ENCODE data around the gene C16orf96. TPM values are rescaled to one million over a fixed set of nuclear protein-coding genes. Genes with fewer than 3 reads are reported as not detected.

The C16orf96 gene
- 1.4 and 2.0 TPM in 2 replicates for total RNA-seq (2021)
- long read RNA-seq, partial matches to known transcripts: 0 of 1 reads
- long read RNA-seq, other reads (novel, unspliced or antisense): 1 of 1 reads

GRCh38 chr16:4556112-4556511, at the start of gene C16orf96:
Gene C16orf96 (plus strand): TSS chr16:4556340. CDS start chr16:4556490, 150 bp downstream.
- Histone ChIP-seq H3K56ac (ENCODE audit: insufficient read length, low read depth, low read length) (no peak within 1 kb of the TSS), H3K4me1 (ENCODE audit: insufficient read depth, low read length) (no peaks in the 10 kb centered on the region; the same call in 1 of the 2 replicates), H2BK5ac (ENCODE audit: insufficient read length, low read length) (no peak within 1 kb of the TSS), H3K23ac (ENCODE audit: insufficient read length, low read depth, low read length) (no peak within 1 kb of the TSS), H3K18ac (ENCODE audit: insufficient read length, low read depth, low read length) (no peak within 1 kb of the TSS), H3K23me2 (ENCODE audit: insufficient read length, low read depth, low read length, poor library complexity, severe bottlenecking) (no peaks in the 10 kb centered on the region), H3K79me1 (ENCODE audit: insufficient read depth, low read depth, low read length, poor library complexity, severe bottlenecking) (no peaks in the 10 kb centered on the region), H3T11ph (ENCODE audit: low read length) (no peak within 1 kb of the TSS), H3K27me3 (ENCODE audit: insufficient read depth, low read length) (no peaks in the 10 kb centered on the region), H4K20me1 (ENCODE audit: control insufficient read depth, insufficient read depth, insufficient read length) (no peaks in the 10 kb centered on the region), H2BK20ac (ENCODE audit: low read depth, low read length, poor library complexity, severe bottlenecking) (no peak within 1 kb of the TSS), H3K27ac (ENCODE audit: insufficient read length, low read depth, low read length) (no peak within 1 kb of the TSS), H2AK5ac (ENCODE audit: insufficient read length, low read length) (no peak within 1 kb of the TSS), H3K9me3 (ENCODE audit: control insufficient read depth, low read depth, low read length) (no peaks in the 10 kb centered on the region), H3K4ac (ENCODE audit: low read depth, low read length) (no peak within 1 kb of the TSS), H3K14ac (ENCODE audit: insufficient read depth, low read length) (no peak within 1 kb of the TSS), H4K5ac (ENCODE audit: insufficient read length, low read depth, low read length) (no peak within 1 kb of the TSS), H2BK12ac (ENCODE audit: insufficient read length, low read depth, low read length) (no peak within 1 kb of the TSS), H2BK120ac (ENCODE audit: low read depth, low read length, poor library complexity, severe bottlenecking) (no peak within 1 kb of the TSS), H3K9ac (ENCODE audit: extremely low read depth, insufficient read length, low read length) (no peak within 1 kb of the TSS), H4K8ac (replicated peaks; ENCODE audit: insufficient read length, low read depth, low read length) (no peak within 1 kb of the TSS), H3K4me2 (ENCODE audit: insufficient read depth, insufficient read length, low read length) (no peak within 1 kb of the TSS), H2BK15ac (ENCODE audit: low read depth, low read length) (no peak within 1 kb of the TSS), H3K79me2 (ENCODE audit: insufficient read depth, low read length) (no peaks in the 10 kb centered on the region), H2AFZ (ENCODE audit: low read length) (no peak within 1 kb of the TSS), H4K91ac (ENCODE audit: insufficient read length, low read depth, low read length) (no peak within 1 kb of the TSS)
- H3K9me3 Mint-ChIP-seq: peaks cover 0 to 2% of the 10 kb centered on the region in 2 experiments; a peak in 1 of 5 replicates
- peaks cover 9 to 11% of the 10 kb centered on the region in 2 experiments; a peak in 2 of 4 replicates for H3K4me1 Mint-ChIP-seq
- TF ChIP-seq CTCF (conservative IDR thresholded peaks at IDR 0.05): no peak
- H3K27ac Mint-ChIP-seq: peak within 1 kb of the TSS in 1 of 3 experiments; percentile 91; a peak in 3 of 7 replicates
- peaks cover 8% of the 10 kb centered on the region for H3K27me3 Mint-ChIP-seq (ENCODE audit: low read depth)
- WGBS (ENCODE audit: extremely low coverage, insufficient read length, low lambda C conversion rate): no CpG with 5 or more reads among the region's 4 CpGs
- H3K4me3 Mint-ChIP-seq: no peak within 1 kb of the TSS
- DNase-seq: no peak
- no peaks in the 10 kb centered on the region for H3K36me3 Mint-ChIP-seq (ENCODE audit: insufficient read depth in 1 of 3, low read depth in 3 of 3)
